Calu3 (cell line): ENCODE results near the gene RPS14. TPM values are rescaled to one million over a fixed set of nuclear protein-coding genes. Genes with fewer than 3 reads are reported as not detected.

Experiments used
- BruUV-seq: library from RNA; stranded (reverse); fragments of 400-500 nt; replicated peaks from 2 replicates; lab custom pipeline; 2021; lab: Mats Ljungman, UMichigan
- CTCF ChIA-PET: fragments of 300-600 bp; sonication (Branson Sonifier 250); formaldehyde crosslinking; loops from one replicate; lab custom pipeline; 2022; ENCODE audit warnings: antibody characterized with exemption; lab: Charles Lee
- DNase-seq: peaks from one replicate; pipeline ENCODE4 v3.0.0; 2022
- H3K27ac Mint-ChIP-seq: one replicate; pipeline ENCODE4 v1.8.0; 2022; ENCODE audit warnings: mixed read lengths; ENCODE audit not compliant: unreplicated experiment
- H3K27me3 Mint-ChIP-seq: one replicate; pipeline ENCODE4 v1.8.0; 2022; ENCODE audit warnings: mixed read lengths; ENCODE audit not compliant: unreplicated experiment
- H3K36me3 Mint-ChIP-seq: one replicate; pipeline ENCODE4 v1.8.0; 2022; ENCODE audit warnings: mild to moderate bottlenecking, moderate library complexity, mixed read lengths; ENCODE audit not compliant: insufficient read depth, unreplicated experiment
- H3K4me1 Mint-ChIP-seq: one replicate; pipeline ENCODE4 v1.8.0; 2022; ENCODE audit warnings: mild to moderate bottlenecking, low read depth, mixed read lengths; ENCODE audit not compliant: unreplicated experiment
- H3K4me3 Mint-ChIP-seq: one replicate; pipeline ENCODE4 v1.8.0; 2022; ENCODE audit warnings: mild to moderate bottlenecking, low read depth, moderate library complexity, mixed read lengths; ENCODE audit not compliant: unreplicated experiment
- H3K9me3 Mint-ChIP-seq: one replicate; pipeline ENCODE4 v1.8.0; 2022; ENCODE audit warnings: low read depth, mixed read lengths; ENCODE audit not compliant: unreplicated experiment
- CTCF ChIP-seq: fragments of 200-600 bp; IDR thresholded peaks from one replicate; pipeline ENCODE4 v1.8.0; 2022; ENCODE audit warnings: antibody characterized with exemption; ENCODE audit not compliant: unreplicated experiment
- intact Hi-C: fragments of 100-400 bp; cut with micrococcal nuclease; formaldehyde crosslinking; loops from one replicate; pipeline ENCODE4 v1.10.0; 2022; ENCODE audit not compliant: unreplicated experiment
- total RNA-seq: library from RNA; stranded (reverse); gene quantifications from 2 replicates; pipeline ENCODE4 v1.2.3, GENCODE V29; 2022

Gene RPS14
- total RNA-seq, 1 experiment from 2014 or later: 2,330 TPM

- CTCF ChIA-PET: no interaction called here
- no peak for DNase-seq
- H3K36me3 Mint-ChIP-seq: peaks cover 6% of the 10 kb centered on the region
- no peak overlapping the region for H3K4me3 Mint-ChIP-seq
- no peak for TF ChIP-seq CTCF
- H3K4me1 Mint-ChIP-seq: peaks cover 8% of the 10 kb centered on the region
- H3K9me3 Mint-ChIP-seq: no peaks in the 10 kb centered on the region
- intact Hi-C loops: no loop called here
- H3K27ac Mint-ChIP-seq: no peak overlapping the region
- H3K27me3 Mint-ChIP-seq: no peaks in the 10 kb centered on the region
- no TSS peak for BruUV-seq
These were observed 18.7 kb upstream of the RPS14 start for GRCh38 chr5:150468206-150468605.

DNA sequence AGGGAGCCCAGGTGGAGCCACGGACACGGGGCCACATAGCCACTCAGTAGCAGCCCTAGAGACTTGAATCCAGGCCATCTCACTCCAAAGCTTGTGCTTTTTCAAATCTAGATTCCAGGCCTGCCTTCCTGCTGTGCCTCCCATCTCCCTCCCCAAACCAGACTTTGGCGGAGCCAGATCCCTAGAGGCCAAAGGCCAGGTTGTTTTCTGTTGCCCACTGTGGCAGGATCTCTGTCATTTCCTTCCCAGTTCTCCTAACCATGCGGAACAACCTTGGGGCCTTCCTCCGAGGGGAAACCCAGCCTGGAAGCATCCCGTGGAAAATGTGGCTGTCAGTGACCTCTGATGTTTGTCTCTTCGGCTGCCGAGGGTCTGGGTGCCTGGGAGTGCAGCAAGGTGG, 16.4 kb upstream of the RPS14 start:
- intact Hi-C loops: no loop called here
- Mint-ChIP-seq H3K36me3 (no peaks in the 10 kb centered on the region), H3K9me3 (no peaks in the 10 kb centered on the region), H3K27me3 (no peaks in the 10 kb centered on the region), H3K4me3 (no peak overlapping the region), H3K27ac (no peak overlapping the region), H3K4me1 (no peaks in the 10 kb centered on the region)
- CTCF ChIA-PET: no interaction called here
- DNase-seq: no peak
- TF ChIP-seq CTCF: no peak
- BruUV-seq: no TSS peak

- Mint-ChIP-seq H3K36me3 (no peaks in the 10 kb centered on the region), H3K9me3 (no peaks in the 10 kb centered on the region), H3K4me1 (peaks cover 1% of the 10 kb centered on the region), H3K27ac (no peak overlapping the region), H3K4me3 (no peak overlapping the region), H3K27me3 (no peaks in the 10 kb centered on the region)
- DNase-seq: no peak
- intact Hi-C loops: no loop called here
- TF ChIP-seq CTCF: no peak
- CTCF ChIA-PET: interaction anchor here (0.6 to 0.9 kb wide), 3 partner anchors 9 to 81 kb away, joined by 3 to 4 read pairs (median 3); no protein-coding TSS in a partner anchor
- BruUV-seq: no TSS peak
These were observed 15.0 kb upstream of the RPS14 start for GRCh38 chr5:150464554-150465012.

DNA sequence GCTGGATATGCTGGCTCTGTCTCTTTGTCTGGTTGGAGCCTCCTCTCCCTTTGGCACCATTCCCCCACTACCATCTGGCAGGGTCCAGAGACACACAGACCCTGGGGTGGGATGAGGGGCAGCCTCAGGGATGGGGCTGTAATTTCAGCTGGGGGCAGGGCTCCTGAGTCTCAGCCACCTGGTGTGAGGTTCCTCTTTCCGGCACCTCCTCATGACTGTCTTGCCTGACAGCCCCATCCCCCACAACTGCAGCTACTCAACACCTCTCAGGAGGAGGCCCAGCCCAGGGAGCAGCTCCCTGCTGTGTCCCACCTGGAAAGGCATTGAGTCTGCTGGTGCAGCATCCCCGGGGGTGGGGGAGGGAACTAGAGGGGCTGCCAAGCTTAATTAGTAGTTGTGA, 11.7 kb upstream of the RPS14 start:
- no peaks in the 10 kb centered on the region for H3K27me3 Mint-ChIP-seq
- no peak overlapping the region for H3K27ac Mint-ChIP-seq
- H3K4me3 Mint-ChIP-seq: no peak overlapping the region
- CTCF ChIA-PET: no interaction called here
- peaks cover 7% of the 10 kb centered on the region for H3K4me1 Mint-ChIP-seq
- no peak for DNase-seq
- H3K36me3 Mint-ChIP-seq: peaks cover 5% of the 10 kb centered on the region
- TF ChIP-seq CTCF: no peak
- no TSS peak for BruUV-seq
- no peaks in the 10 kb centered on the region for H3K9me3 Mint-ChIP-seq
- intact Hi-C loops: no loop called here
